Smooth muscle cell (in vitro differentiated cells): ENCODE results near the gene CD177. TPM values are rescaled to one million over a fixed set of nuclear protein-coding genes. Genes with fewer than 3 reads are reported as not detected.

ENCODE experiments used
- DNase-seq: peaks from one replicate; lab custom pipeline; 2025; ENCODE audit not compliant: unreplicated experiment; lab: John Stamatoyannopoulos, UW
- H2AFZ ChIP-seq: fragments of 200-600 bp; sonication (generic); 2 replicates; pipeline ENCODE4 v1.6.0; 2016; ENCODE audit warnings: antibody characterized with exemption, low read depth, mild to moderate bottlenecking
- H3F3A ChIP-seq: fragments of 200-600 bp; sonication (generic); 2 replicates; pipeline ENCODE4 v1.6.0; 2017; ENCODE audit warnings: antibody characterized with exemption, low read depth
- H3K27ac ChIP-seq: fragments of 200-600 bp; sonication (generic); 2 replicates; pipeline ENCODE4 v1.5.1; 2016; ENCODE audit warnings: low read depth, mild to moderate bottlenecking
- H3K27me3 ChIP-seq: fragments of 200-600 bp; sonication (generic); 2 replicates; pipeline ENCODE4 v1.6.1; 2016; ENCODE audit warnings: low read depth, mild to moderate bottlenecking
- H3K36me3 ChIP-seq: fragments of 200-600 bp; sonication (generic); 2 replicates; pipeline ENCODE4 v1.5.1; 2016; ENCODE audit warnings: low read depth
- H3K4me1 ChIP-seq: fragments of 200-600 bp; sonication (generic); 2 replicates; pipeline ENCODE4 v1.5.1; 2016; ENCODE audit warnings: low read depth
- H3K4me2 ChIP-seq: fragments of 200-600 bp; sonication (generic); 2 replicates; pipeline ENCODE4 v1.6.0; 2016; ENCODE audit warnings: mild to moderate bottlenecking
- H3K4me3 ChIP-seq: fragments of 200-600 bp; sonication (generic); 2 replicates; pipeline ENCODE4 v1.5.1; 2016; ENCODE audit warnings: mild to moderate bottlenecking
- H3K79me2 ChIP-seq: fragments of 200-600 bp; sonication (generic); 2 replicates; pipeline ENCODE4 v1.6.0; 2016; ENCODE audit warnings: low read depth, mild to moderate bottlenecking
- H3K9ac ChIP-seq: fragments of 200-600 bp; sonication (generic); 2 replicates; pipeline ENCODE4 v1.6.0; 2016; ENCODE audit warnings: low read depth
- H3K9me3 ChIP-seq: fragments of 200-600 bp; sonication (generic); replicated peaks from 2 replicates; pipeline ENCODE4 v1.5.1; 2016; ENCODE audit warnings: low read depth
- H4K20me1 ChIP-seq: fragments of 200-600 bp; sonication (generic); 2 replicates; pipeline ENCODE4 v1.6.0; 2016; ENCODE audit warnings: low read depth
- whole genome bisulfite sequencing: methylation state at CpG from one replicate; pipeline ENCODE4 v1.1.7; 2016; ENCODE audit warnings: low lambda C conversion rate; 5-methylcytosine and 5-hydroxymethylcytosine counted together
- polyA plus RNA-seq: library from polyadenylated mRNA; unstranded; fragments of >200 nt; fragmentation: Nextera tagmentation; extraction: Ambion mirVana; gene quantifications from 2 replicates; pipeline ENCODE4 v1.2.1, GENCODE V29; 2016
- total RNA-seq: library from RNA; depleted of rRNA; stranded (reverse); fragments of >200 nt; gene quantifications from 2 replicates; pipeline ENCODE4 v1.2.3, GENCODE V29; 2014
- TF ChIP-seq, protein P1 (sequence below): fragments of 200-600 bp; sonication (generic); IDR thresholded peaks from 2 replicates; pipeline ENCODE4 v1.5.1; 2017; ENCODE audit warnings: borderline replicate concordance, mild to moderate bottlenecking, antibody characterized with exemption; ENCODE audit not compliant: insufficient read depth, poor library complexity, severe bottlenecking

The CD177 gene
- total and polyA plus RNA-seq, 2 experiments from 2014 or later, result not detected

DNA sequence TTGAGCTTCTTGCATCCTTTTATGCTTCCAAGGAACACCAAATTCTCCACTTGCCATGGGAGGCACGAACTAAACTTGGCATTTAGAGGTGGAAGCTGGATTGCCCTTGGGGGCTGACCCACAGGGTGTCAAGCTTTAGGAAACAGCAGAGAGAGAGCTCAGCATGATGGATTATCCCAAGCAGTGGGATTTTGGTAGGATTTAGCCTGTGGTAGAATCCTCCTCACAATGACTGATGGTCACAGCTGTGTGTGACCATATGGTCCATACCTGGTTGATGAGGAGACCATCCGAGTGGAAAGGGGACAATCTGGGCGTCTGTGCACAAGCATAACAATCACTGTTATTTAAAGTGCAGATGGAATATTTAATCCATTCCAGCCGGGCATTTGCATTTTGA lies 44.0 kb upstream of the CD177 start:
- H4K20me1 ChIP-seq, result no peaks in the 10 kb centered on the region
- no peaks in the 10 kb centered on the region for H3K79me2 ChIP-seq
- 51% methylated on average over 4 of the region's 4 CpGs for WGBS
- DNase-seq, result no peak
- H3F3A ChIP-seq, result no peaks in the 10 kb centered on the region
- no peak overlapping the region for H2AFZ ChIP-seq
- H3K36me3 ChIP-seq, result no peaks in the 10 kb centered on the region
- H3K4me3 ChIP-seq, result no peak overlapping the region
- no peaks in the 10 kb centered on the region for H3K27me3 ChIP-seq
- no peaks in the 10 kb centered on the region for H3K9me3 ChIP-seq
- H3K9ac ChIP-seq, result no peak overlapping the region
- H3K4me1 ChIP-seq, result no peaks in the 10 kb centered on the region
- H3K27ac ChIP-seq, result no peak overlapping the region
- H3K4me2 ChIP-seq, result no peak overlapping the region
- TF ChIP-seq, protein P1, sequence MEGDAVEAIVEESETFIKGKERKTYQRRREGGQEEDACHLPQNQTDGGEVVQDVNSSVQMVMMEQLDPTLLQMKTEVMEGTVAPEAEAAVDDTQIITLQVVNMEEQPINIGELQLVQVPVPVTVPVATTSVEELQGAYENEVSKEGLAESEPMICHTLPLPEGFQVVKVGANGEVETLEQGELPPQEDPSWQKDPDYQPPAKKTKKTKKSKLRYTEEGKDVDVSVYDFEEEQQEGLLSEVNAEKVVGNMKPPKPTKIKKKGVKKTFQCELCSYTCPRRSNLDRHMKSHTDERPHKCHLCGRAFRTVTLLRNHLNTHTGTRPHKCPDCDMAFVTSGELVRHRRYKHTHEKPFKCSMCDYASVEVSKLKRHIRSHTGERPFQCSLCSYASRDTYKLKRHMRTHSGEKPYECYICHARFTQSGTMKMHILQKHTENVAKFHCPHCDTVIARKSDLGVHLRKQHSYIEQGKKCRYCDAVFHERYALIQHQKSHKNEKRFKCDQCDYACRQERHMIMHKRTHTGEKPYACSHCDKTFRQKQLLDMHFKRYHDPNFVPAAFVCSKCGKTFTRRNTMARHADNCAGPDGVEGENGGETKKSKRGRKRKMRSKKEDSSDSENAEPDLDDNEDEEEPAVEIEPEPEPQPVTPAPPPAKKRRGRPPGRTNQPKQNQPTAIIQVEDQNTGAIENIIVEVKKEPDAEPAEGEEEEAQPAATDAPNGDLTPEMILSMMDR, result no peak

DNA sequence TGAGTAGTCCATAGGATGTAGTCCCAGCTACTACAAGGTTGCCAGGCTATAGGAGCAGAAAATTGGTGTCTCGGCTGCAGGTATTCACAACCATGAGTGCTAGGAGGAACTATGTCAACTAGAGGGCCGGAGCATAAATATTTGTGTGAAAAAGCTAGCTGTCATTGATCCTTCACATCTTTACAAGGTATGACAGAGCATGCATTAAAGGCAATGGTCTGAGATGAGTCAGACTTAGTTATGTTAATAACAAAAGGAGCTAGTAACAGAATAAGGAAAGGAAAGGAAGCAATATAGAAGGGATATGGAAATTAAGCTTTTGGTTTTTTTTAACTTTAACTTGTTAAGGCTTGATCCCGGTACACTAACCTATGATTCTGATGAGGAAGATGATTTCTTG lies 43.3 kb upstream of the CD177 start:
- no peak overlapping the region for H3K4me3 ChIP-seq
- TF ChIP-seq, protein P1, result no peak
- no peaks in the 10 kb centered on the region for H3K4me1 ChIP-seq
- H2AFZ ChIP-seq, result no peak overlapping the region
- H3K9ac ChIP-seq, result no peak overlapping the region
- H3F3A ChIP-seq, result no peaks in the 10 kb centered on the region
- no peak for DNase-seq
- no peak overlapping the region for H3K4me2 ChIP-seq
- no peaks in the 10 kb centered on the region for H3K79me2 ChIP-seq
- WGBS, result 73% methylated on average over 3 of the region's 3 CpGs
- no peaks in the 10 kb centered on the region for H3K9me3 ChIP-seq
- H4K20me1 ChIP-seq, result no peaks in the 10 kb centered on the region
- H3K27ac ChIP-seq, result no peak overlapping the region
- H3K36me3 ChIP-seq, result no peaks in the 10 kb centered on the region
- H3K27me3 ChIP-seq, result no peaks in the 10 kb centered on the region

DNA sequence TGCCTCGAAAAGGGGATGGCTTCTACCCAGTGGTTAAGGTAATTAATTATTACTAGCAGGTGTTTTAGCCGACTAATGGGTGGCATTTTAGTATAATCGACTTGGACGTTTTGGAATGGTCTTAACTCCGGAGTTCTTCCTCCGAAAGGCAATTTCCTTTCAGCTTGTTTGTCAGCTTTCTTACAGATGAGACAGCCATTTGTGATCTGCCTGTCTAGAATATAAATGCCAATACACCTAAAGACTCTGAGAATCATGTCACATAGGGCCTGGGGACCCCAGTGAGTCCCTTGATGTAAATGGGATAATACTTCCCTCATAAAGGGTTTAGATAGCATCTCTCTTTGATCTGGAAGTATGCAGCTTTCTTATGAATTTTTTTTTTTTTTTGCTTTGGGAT lies 42.2 kb upstream of the CD177 start:
- Histone ChIP-seq H3F3A (no peaks in the 10 kb centered on the region), H3K9ac (no peak overlapping the region), H3K27ac (no peak overlapping the region), H3K4me1 (no peaks in the 10 kb centered on the region), H3K79me2 (no peaks in the 10 kb centered on the region), H3K27me3 (no peaks in the 10 kb centered on the region), H3K9me3 (no peaks in the 10 kb centered on the region), H3K4me3 (no peak overlapping the region), H3K36me3 (no peaks in the 10 kb centered on the region), H3K4me2 (no peak overlapping the region), H4K20me1 (no peaks in the 10 kb centered on the region), H2AFZ (no peak overlapping the region)
- 78% methylated on average over 6 of the region's 6 CpGs for WGBS
- no peak for DNase-seq
- TF ChIP-seq, protein P1, result no peak

DNA sequence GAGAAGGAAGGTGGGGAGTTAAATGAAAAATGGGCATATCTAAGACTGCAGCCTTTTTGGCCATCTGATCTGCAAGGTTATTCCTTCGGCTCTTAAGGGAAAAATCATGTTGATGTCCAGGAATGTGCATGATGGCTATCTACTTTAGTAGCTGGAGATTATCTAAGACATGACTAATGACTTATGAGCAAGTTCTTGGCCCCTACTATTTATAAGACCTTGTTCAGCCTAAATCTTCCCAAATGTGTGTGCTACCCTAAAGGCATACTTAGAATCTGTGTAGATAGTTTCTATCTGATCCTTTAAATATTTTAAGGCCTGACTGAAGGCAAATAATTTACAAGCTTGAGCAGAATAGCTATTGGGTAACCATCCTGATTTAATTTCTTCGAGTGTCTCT lies 41.8 kb upstream of the CD177 start:
- H3K79me2 ChIP-seq, result no peaks in the 10 kb centered on the region
- H3F3A ChIP-seq, result no peaks in the 10 kb centered on the region
- no peaks in the 10 kb centered on the region for H3K36me3 ChIP-seq
- H3K27me3 ChIP-seq, result no peaks in the 10 kb centered on the region
- H3K4me2 ChIP-seq, result no peak overlapping the region
- H3K9ac ChIP-seq, result no peak overlapping the region
- no peaks in the 10 kb centered on the region for H4K20me1 ChIP-seq
- H3K27ac ChIP-seq, result no peak overlapping the region
- no peak for DNase-seq
- no peaks in the 10 kb centered on the region for H3K4me1 ChIP-seq
- 75% methylated on average over 2 of the region's 2 CpGs for WGBS
- H3K9me3 ChIP-seq, result no peaks in the 10 kb centered on the region
- H2AFZ ChIP-seq, result no peak overlapping the region
- no peak overlapping the region for H3K4me3 ChIP-seq
- TF ChIP-seq, protein P1, result no peak
